OCI-LY3 (cell line): ENCODE results near the gene GIPC1.

Source experiments
- H2AFZ ChIP-seq: fragments of 200-600, 300-600 bp; shearing (Covaris generic); 2 replicates; pipeline ENCODE4 v1.6.0; 2014; ENCODE audit warnings: antibody characterized with exemption, low read depth, low read length
- H3K27ac ChIP-seq: fragments of 200-600, 300-600 bp; sonication (generic); 2 replicates; pipeline ENCODE4 v1.5.1; 2014; ENCODE audit warnings: mild to moderate bottlenecking, low read length, moderate library complexity, mixed read lengths
- H3K27me3 ChIP-seq: fragments of 200-600, 300-600 bp; sonication (generic); 2 replicates; pipeline ENCODE4 v1.6.1; 2014; ENCODE audit warnings: low read depth, low read length, mixed read lengths
- H3K36me3 ChIP-seq: fragments of 200-600, 300-600 bp; sonication (generic); replicated peaks from 2 replicates; pipeline ENCODE3; 2014; ENCODE audit warnings: low read depth, low read length, mixed read lengths
- H3K4me1 ChIP-seq: fragments of 300-600, 200-600 bp; sonication (generic); 2 replicates; pipeline ENCODE4 v1.6.1; 2014; ENCODE audit warnings: low read length, mixed read lengths
- H3K4me2 ChIP-seq: fragments of 200-600, 300-600 bp; sonication (generic); 2 replicates; pipeline ENCODE4 v1.6.1; 2014; ENCODE audit warnings: low read length, mixed read lengths
- H3K4me3 ChIP-seq: fragments of 300-600, 200-600 bp; sonication (generic); 2 replicates; pipeline ENCODE4 v1.5.1; 2014; ENCODE audit warnings: antibody characterized with exemption, mild to moderate bottlenecking, low read length, moderate library complexity
- H3K79me2 ChIP-seq: fragments of 300-600, 200-600 bp; shearing (Covaris generic); 2 replicates; pipeline ENCODE4 v1.6.1; 2014; ENCODE audit warnings: mild to moderate bottlenecking, low read length, mixed read lengths
- H3K9ac ChIP-seq: fragments of 300-600, 200-600 bp; shearing (Covaris generic); 2 replicates; pipeline ENCODE4 v1.6.0; 2014; ENCODE audit warnings: mild to moderate bottlenecking, low read length, moderate library complexity
- H3K9me3 ChIP-seq: fragments of 200-600, 300-600 bp; shearing (Covaris generic); 2 replicates; pipeline ENCODE4 v1.6.1; 2014; ENCODE audit warnings: low read length, mixed read lengths; ENCODE audit not compliant: insufficient read depth
- H4K20me1 ChIP-seq: fragments of 200-600, 300-600 bp; sonication (generic); 2 replicates; pipeline ENCODE4 v1.6.1; 2016; ENCODE audit warnings: low read length, mixed read lengths; ENCODE audit not compliant: insufficient read depth
- EZH2phosphoT487 ChIP-seq: fragments of 200-600 bp; shearing (Covaris generic); IDR thresholded peaks from 2 replicates; pipeline ENCODE4 v1.6.1; 2018; ENCODE audit warnings: antibody characterized with exemption, mixed run types, low read depth
- TF ChIP-seq, protein P1 (sequence below): fragments of 200-600, 300-600 bp; sonication (generic); IDR thresholded peaks from 2 replicates; pipeline ENCODE4 v1.5.1; 2014; ENCODE audit warnings: antibody characterized with exemption, low read length, low read depth

GIPC1 gene

GRCh38 chr19:14514215-14514863 is 18.4 kb upstream of the GIPC1 start:
- no peak overlapping the region for H3K9ac ChIP-seq
- TF ChIP-seq EZH2phosphoT487: no peak
- TF ChIP-seq, protein P1, sequence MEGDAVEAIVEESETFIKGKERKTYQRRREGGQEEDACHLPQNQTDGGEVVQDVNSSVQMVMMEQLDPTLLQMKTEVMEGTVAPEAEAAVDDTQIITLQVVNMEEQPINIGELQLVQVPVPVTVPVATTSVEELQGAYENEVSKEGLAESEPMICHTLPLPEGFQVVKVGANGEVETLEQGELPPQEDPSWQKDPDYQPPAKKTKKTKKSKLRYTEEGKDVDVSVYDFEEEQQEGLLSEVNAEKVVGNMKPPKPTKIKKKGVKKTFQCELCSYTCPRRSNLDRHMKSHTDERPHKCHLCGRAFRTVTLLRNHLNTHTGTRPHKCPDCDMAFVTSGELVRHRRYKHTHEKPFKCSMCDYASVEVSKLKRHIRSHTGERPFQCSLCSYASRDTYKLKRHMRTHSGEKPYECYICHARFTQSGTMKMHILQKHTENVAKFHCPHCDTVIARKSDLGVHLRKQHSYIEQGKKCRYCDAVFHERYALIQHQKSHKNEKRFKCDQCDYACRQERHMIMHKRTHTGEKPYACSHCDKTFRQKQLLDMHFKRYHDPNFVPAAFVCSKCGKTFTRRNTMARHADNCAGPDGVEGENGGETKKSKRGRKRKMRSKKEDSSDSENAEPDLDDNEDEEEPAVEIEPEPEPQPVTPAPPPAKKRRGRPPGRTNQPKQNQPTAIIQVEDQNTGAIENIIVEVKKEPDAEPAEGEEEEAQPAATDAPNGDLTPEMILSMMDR: no peak
- no peaks in the 10 kb centered on the region for H3K27me3 ChIP-seq
- no peak overlapping the region for H2AFZ ChIP-seq
- H3K27ac ChIP-seq: no peak overlapping the region
- no peaks in the 10 kb centered on the region for H3K9me3 ChIP-seq
- no peak overlapping the region for H3K4me2 ChIP-seq
- H3K79me2 ChIP-seq: peaks cover 31% of the 10 kb centered on the region
- no peak overlapping the region for H3K4me3 ChIP-seq
- H3K36me3 ChIP-seq: peaks cover 31% of the 10 kb centered on the region
- peaks cover 24% of the 10 kb centered on the region for H4K20me1 ChIP-seq
- H3K4me1 ChIP-seq: peaks cover 14% of the 10 kb centered on the region

- Histone ChIP-seq H3K4me3 (no peak overlapping the region), H4K20me1 (peaks cover 24% of the 10 kb centered on the region), H2AFZ (no peak overlapping the region), H3K9ac (no peak overlapping the region), H3K4me2 (no peak overlapping the region), H3K9me3 (no peaks in the 10 kb centered on the region), H3K27me3 (no peaks in the 10 kb centered on the region), H3K79me2 (peaks cover 25% of the 10 kb centered on the region), H3K27ac (no peak overlapping the region), H3K4me1 (peaks cover 8% of the 10 kb centered on the region), H3K36me3 (peaks cover 31% of the 10 kb centered on the region)
- TF ChIP-seq, protein P1: no peak
Observed at GRCh38 chr19:14512406-14512961, 16.6 kb upstream of the GIPC1 start.

- no peak overlapping the region for H3K4me3 ChIP-seq
- no peak for TF ChIP-seq EZH2phosphoT487
- TF ChIP-seq, protein P1: no peak
- no peaks in the 10 kb centered on the region for H3K9me3 ChIP-seq
- H3K27ac ChIP-seq: no peak overlapping the region
- peaks cover 12% of the 10 kb centered on the region for H3K79me2 ChIP-seq
- H3K9ac ChIP-seq: no peak overlapping the region
- no peak overlapping the region for H3K4me2 ChIP-seq
- H3K27me3 ChIP-seq: no peaks in the 10 kb centered on the region
- no peaks in the 10 kb centered on the region; the same call in 1 of the 2 replicates for H3K4me1 ChIP-seq
- no peak overlapping the region for H2AFZ ChIP-seq
- H3K36me3 ChIP-seq: peaks cover 29% of the 10 kb centered on the region
- H4K20me1 ChIP-seq: peaks cover 11% of the 10 kb centered on the region
Observed at GRCh38 chr19:14511229-14511593, 15.3 kb upstream of the GIPC1 start.

DNA sequence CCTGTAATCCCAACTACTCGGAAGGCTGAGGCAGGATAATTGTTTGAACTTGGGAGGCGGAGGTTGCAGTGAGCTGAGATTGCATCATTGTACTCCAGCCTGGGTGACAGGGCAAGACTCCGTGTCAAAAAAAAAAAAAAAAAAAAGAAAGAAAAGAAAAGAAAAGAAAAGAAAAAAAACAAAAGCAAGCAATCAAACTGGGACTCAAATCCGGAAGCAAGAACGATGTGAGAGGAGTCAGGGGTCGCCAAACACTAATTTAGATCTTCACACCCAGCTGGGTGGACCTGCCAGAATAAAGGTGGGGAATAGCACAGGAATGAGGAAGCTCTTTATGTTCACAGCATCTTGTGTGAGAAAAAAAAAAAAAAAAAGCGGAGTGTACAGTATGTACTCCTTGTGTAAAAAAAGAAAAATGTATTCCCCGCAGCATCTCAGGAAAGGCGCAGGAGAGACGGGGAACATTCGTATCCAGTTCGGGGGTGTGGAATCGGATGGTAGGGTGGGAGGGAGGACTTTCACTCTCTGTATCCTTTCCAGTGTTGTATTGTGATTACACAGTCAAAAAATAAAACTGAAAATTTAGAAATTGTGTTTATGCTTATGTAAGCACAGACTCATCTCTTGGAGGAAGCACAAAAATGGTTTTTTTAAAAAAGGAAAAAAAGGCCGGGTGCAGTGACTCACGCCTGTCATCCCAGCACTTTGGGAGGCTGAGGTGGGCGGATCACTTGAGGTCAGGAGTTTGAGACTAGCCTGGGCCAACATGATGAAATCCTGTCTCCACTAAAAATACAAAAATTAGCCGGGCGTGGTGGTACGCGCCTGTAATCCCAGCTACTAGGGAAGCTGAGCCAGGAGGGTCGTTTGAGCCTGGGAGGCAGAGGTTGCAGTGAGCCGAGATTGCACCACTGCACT is 14.6 kb upstream of the GIPC1 start:
- Histone ChIP-seq H3K79me2 (peaks cover 5% of the 10 kb centered on the region), H3K36me3 (peaks cover 23% of the 10 kb centered on the region)

More for the DNA sequence above, 14.6 kb upstream of the GIPC1 start:
- H2AFZ ChIP-seq: no peak overlapping the region
- peaks cover 2% of the 10 kb centered on the region; the same call in 1 of the 2 replicates for H3K4me1 ChIP-seq
- no peak overlapping the region for H3K4me2 ChIP-seq
- TF ChIP-seq, protein P1: no peak
- no peak for TF ChIP-seq EZH2phosphoT487
- H3K27me3 ChIP-seq: no peaks in the 10 kb centered on the region
- no peak overlapping the region for H3K9ac ChIP-seq
- peaks cover 6% of the 10 kb centered on the region; the same call in 1 of the 2 replicates for H4K20me1 ChIP-seq
- H3K27ac ChIP-seq: no peak overlapping the region
- H3K4me3 ChIP-seq: no peak overlapping the region
- H3K9me3 ChIP-seq: no peaks in the 10 kb centered on the region
